Upper lobe of right lung (tissue), 1 donor: Measurements from ENCODE around the gene ABCC8. TPM values are rescaled to one million over a fixed set of nuclear protein-coding genes. Genes with fewer than 3 reads are reported as not detected.

ENCODE experiments used
- ATAC-seq: fragments of 200-7000 bp; cut with Tn5 transposase; one replicate; pipeline ENCODE4 v1.9.1; 2020; ENCODE audit warnings: mild to moderate bottlenecking, moderate library complexity
- DNase-seq: peaks from one replicate; pipeline ENCODE4 v3.0.0-alpha.2; 2020
- H3K27ac ChIP-seq: fragments of 200-600 bp; one replicate; pipeline ENCODE4 v1.8.0; 2022
- H3K27me3 ChIP-seq: fragments of 200-600 bp; one replicate; pipeline ENCODE4 v1.8.0; 2022; ENCODE audit warnings: mild to moderate bottlenecking
- H3K36me3 ChIP-seq: fragments of 200-600 bp; one replicate; pipeline ENCODE4 v1.8.0; 2022
- H3K4me1 ChIP-seq: fragments of 200-600 bp; one replicate; pipeline ENCODE4 v1.8.0; 2022
- H3K4me3 ChIP-seq: fragments of 200-600 bp; one replicate; pipeline ENCODE4 v1.8.0; 2022; ENCODE audit warnings: mild to moderate bottlenecking
- H3K9me3 ChIP-seq: fragments of 200-600 bp; one replicate; pipeline ENCODE4 v1.8.0; 2022
- CTCF ChIP-seq: fragments of 200-600 bp; IDR thresholded peaks from one replicate; pipeline ENCODE4 v1.8.0; 2022; ENCODE audit warnings: antibody characterized with exemption
- intact Hi-C: fragments of 100-400 bp; cut with DNase I; formaldehyde crosslinking; loops from one replicate; pipeline ENCODE4 v1.11.0; 2022
- total RNA-seq: library from RNA; stranded (reverse); fragmentation: NEBNext Ultra II Directional; extraction: Animal tissue kit (Norgen Biotek cat#: 25700); gene quantifications from one replicate; pipeline ENCODE4 v1.2.1, GENCODE V29; 2021
- donor health status: DM: no; HTN: yes; CAD: no; lungs with severe emphysema.

Gene ABCC8
- total RNA-seq, 1 donor from 2014 or later: 4.7 TPM

- Histone ChIP-seq H3K36me3 (no peaks in the 10 kb centered on the region), H3K27ac (no peak overlapping the region), H3K4me3 (peak overlapping the region; percentile 48), H3K4me1 (peaks cover 3% of the 10 kb centered on the region), H3K9me3 (no peaks in the 10 kb centered on the region), H3K27me3 (peaks cover 10% of the 10 kb centered on the region)
- DNase-seq: no peak
- ATAC-seq: no peak
- TF ChIP-seq CTCF: no peak
- intact Hi-C loops: no loop called here
These were observed 86.5 kb downstream of the ABCC8 start for GRCh38 chr11:17389957-17390649.

- H3K27ac ChIP-seq: peak overlapping the region; percentile 37
- H3K4me1 ChIP-seq: peaks cover 3% of the 10 kb centered on the region
- peak overlapping the region; percentile 48 for H3K4me3 ChIP-seq
- H3K27me3 ChIP-seq: peaks cover 10% of the 10 kb centered on the region
- H3K36me3 ChIP-seq: no peaks in the 10 kb centered on the region
- peak; percentile 75 for TF ChIP-seq CTCF
- no peaks in the 10 kb centered on the region for H3K9me3 ChIP-seq
- intact Hi-C loops: no loop called here
- ATAC-seq (peak; percentile 88), DNase-seq (peak; percentile 91)
These were observed 87.3 kb downstream of the ABCC8 start for GRCh38 chr11:17389211-17389956.

GRCh38 chr11:17388609-17389210, 87.9 kb downstream of the ABCC8 start, which contains the start of gene KCNJ11:
KCNJ11 (minus strand) TSS chr11:17388659; CDS start chr11:17388091, 568 bp downstream.
- DNase-seq (no peak), ATAC-seq (peak; percentile 44)
- H3K9me3 ChIP-seq: no peaks in the 10 kb centered on the region
- intact Hi-C loops: no loop called here
- TF ChIP-seq CTCF: no peak
- peak within 1 kb of the TSS; percentile 48 for H3K4me3 ChIP-seq
- H3K4me1 ChIP-seq: peaks cover 3% of the 10 kb centered on the region
- H3K36me3 ChIP-seq: no peaks in the 10 kb centered on the region
- H3K27ac ChIP-seq: peak within 1 kb of the TSS; percentile 37
- peaks cover 10% of the 10 kb centered on the region for H3K27me3 ChIP-seq

GRCh38 chr11:17387811-17388210, 88.8 kb downstream of the ABCC8 start:
- ATAC-seq (no peak), DNase-seq (no peak)
- H3K9me3 ChIP-seq: no peaks in the 10 kb centered on the region
- no peak for TF ChIP-seq CTCF
- H3K27ac ChIP-seq: no peak overlapping the region
- H3K27me3 ChIP-seq: peaks cover 10% of the 10 kb centered on the region
- H3K4me3 ChIP-seq: no peak overlapping the region
- peaks cover 3% of the 10 kb centered on the region for H3K4me1 ChIP-seq
- no peaks in the 10 kb centered on the region for H3K36me3 ChIP-seq
- intact Hi-C loops: no loop called here

- Histone ChIP-seq H3K9me3 (no peaks in the 10 kb centered on the region), H3K27ac (no peak overlapping the region), H3K27me3 (peaks cover 10% of the 10 kb centered on the region), H3K36me3 (no peaks in the 10 kb centered on the region), H3K4me1 (peaks cover 3% of the 10 kb centered on the region), H3K4me3 (no peak overlapping the region)
- DNase-seq: no peak
- no peak for ATAC-seq
- intact Hi-C loops: no loop called here
- no peak for TF ChIP-seq CTCF
These were observed 89.4 kb downstream of the ABCC8 start for GRCh38 chr11:17387254-17387653.
